Measurements from ENCODE around the gene FLVCR2. TPM values are rescaled to one million over a fixed set of nuclear protein-coding genes. Genes with fewer than 3 reads are reported as not detected.

The FLVCR2 gene
- total and polyA plus RNA-seq, 8 donors: 4.3 to 30.9 (median 7.9) TPM

DNA sequence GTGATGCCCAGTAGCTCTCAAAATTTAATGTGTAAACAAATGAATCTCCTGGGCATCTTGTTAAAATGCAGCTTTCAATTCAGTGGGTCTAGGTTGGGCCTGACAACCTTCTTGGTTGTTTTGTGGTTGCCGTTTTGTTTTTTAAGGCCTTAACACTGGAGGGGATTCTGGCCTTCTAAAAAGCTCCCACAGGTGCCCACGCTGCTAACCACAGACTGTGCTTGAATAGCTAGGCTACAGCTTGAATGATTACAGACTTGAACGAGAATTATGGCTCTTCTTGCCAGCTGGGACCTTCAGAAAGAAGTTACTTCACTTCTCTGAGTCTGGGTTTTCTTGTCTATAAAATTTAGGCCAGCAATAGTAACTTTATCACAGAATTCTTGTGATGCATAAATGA lies 1.3 kb upstream of the FLVCR2 start:
- H3K9me3 ChIP-seq: no peaks in the 10 kb centered on the region
- H3K4me3 ChIP-seq: no peak overlapping the region
- H3K36me3 ChIP-seq: no peaks in the 10 kb centered on the region
- no peak for DNase-seq
- H3K27me3 ChIP-seq: no peaks in the 10 kb centered on the region
- TF ChIP-seq, protein P1, sequence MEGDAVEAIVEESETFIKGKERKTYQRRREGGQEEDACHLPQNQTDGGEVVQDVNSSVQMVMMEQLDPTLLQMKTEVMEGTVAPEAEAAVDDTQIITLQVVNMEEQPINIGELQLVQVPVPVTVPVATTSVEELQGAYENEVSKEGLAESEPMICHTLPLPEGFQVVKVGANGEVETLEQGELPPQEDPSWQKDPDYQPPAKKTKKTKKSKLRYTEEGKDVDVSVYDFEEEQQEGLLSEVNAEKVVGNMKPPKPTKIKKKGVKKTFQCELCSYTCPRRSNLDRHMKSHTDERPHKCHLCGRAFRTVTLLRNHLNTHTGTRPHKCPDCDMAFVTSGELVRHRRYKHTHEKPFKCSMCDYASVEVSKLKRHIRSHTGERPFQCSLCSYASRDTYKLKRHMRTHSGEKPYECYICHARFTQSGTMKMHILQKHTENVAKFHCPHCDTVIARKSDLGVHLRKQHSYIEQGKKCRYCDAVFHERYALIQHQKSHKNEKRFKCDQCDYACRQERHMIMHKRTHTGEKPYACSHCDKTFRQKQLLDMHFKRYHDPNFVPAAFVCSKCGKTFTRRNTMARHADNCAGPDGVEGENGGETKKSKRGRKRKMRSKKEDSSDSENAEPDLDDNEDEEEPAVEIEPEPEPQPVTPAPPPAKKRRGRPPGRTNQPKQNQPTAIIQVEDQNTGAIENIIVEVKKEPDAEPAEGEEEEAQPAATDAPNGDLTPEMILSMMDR (IDR thresholded peaks at IDR 0.05): no peak
- H3K27ac ChIP-seq: no peak overlapping the region
- no peak for ATAC-seq
- H3K4me1 ChIP-seq: peaks cover 4 to 27% of the 10 kb centered on the region in 2 donors
- intact Hi-C loops (cut with DNase I): loop anchor here in 1 of 2 donors (2.0 kb wide), 1 partner anchor 78 kb away; no protein-coding TSS in a partner anchor

DNA sequence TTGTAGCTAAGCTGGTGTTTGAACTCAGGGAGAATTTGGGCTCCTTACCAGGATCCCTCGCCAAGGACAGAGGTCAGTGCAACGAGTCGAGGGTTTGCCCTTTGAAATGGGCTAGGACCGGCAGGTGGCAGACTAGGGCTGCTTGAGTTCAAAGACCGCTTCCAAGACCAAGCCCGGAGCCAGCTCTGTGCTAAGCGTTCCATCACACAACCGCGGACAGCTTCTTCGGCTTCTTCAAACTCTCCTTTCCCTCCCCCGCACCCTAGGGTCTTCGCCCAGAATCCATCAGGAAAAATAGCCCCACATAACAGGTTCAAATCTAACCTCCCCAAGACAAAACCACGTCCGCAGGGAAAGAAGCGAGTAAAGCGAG lies 705 bp upstream of the FLVCR2 start:
- H3K27ac ChIP-seq: peak overlapping the region; percentile 79 to 88
- intact Hi-C loops (cut with DNase I): loop anchor here in 1 of 2 donors (2.0 kb wide), 1 partner anchor 77 kb away; no protein-coding TSS in a partner anchor
- no peaks in the 10 kb centered on the region for H3K9me3 ChIP-seq
- peak overlapping the region; percentile 49 to 72 for H3K4me3 ChIP-seq
- peaks cover 4 to 27% of the 10 kb centered on the region in 2 donors for H3K4me1 ChIP-seq
- peak; percentile 89 for ATAC-seq
- DNase-seq: peak; percentile 67 to 92 (median 86)
- no peaks in the 10 kb centered on the region for H3K36me3 ChIP-seq
- TF ChIP-seq, protein P1 (IDR thresholded peaks at IDR 0.05): peak; percentile 54 to 78
- H3K27me3 ChIP-seq: no peaks in the 10 kb centered on the region

DNA sequence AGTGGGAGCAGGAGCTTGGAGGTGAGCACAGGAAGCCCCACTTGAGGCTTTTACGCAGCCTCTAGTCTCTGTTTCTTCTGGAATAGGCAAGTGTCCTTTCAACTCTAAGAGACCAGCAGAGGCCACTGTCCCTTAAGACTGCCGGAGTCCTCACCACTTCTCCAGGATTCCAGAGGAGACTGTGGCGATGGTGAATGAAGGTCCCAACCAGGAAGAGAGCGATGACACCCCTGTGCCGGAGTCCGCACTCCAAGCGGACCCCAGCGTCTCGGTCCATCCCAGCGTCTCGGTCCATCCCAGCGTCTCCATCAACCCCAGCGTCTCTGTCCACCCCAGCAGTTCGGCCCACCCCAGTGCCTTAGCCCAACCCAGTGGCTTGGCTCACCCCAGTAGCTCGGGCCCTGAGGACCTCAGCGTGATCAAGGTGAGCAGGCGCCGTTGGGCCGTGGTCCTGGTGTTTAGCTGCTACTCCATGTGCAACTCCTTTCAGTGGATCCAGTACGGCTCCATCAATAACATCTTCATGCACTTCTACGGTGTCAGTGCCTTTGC lies 442 bp downstream of the FLVCR2 start:
- peak overlapping the region; percentile 49 to 72 for H3K4me3 ChIP-seq
- no peaks in the 10 kb centered on the region for H3K36me3 ChIP-seq
- no peaks in the 10 kb centered on the region for H3K9me3 ChIP-seq
- no peaks in the 10 kb centered on the region for H3K27me3 ChIP-seq
- intact Hi-C loops (cut with DNase I): no loop called here
- ATAC-seq (peak; percentile 81), DNase-seq (peak in 3 of 4 donors; percentile 46 to 80 (median 63))
- H3K27ac ChIP-seq: peak overlapping the region; percentile 83 to 88
- TF ChIP-seq, protein P1 (IDR thresholded peaks at IDR 0.05): no peak
- peaks cover 4 to 29% of the 10 kb centered on the region in 2 donors for H3K4me1 ChIP-seq

DNA sequence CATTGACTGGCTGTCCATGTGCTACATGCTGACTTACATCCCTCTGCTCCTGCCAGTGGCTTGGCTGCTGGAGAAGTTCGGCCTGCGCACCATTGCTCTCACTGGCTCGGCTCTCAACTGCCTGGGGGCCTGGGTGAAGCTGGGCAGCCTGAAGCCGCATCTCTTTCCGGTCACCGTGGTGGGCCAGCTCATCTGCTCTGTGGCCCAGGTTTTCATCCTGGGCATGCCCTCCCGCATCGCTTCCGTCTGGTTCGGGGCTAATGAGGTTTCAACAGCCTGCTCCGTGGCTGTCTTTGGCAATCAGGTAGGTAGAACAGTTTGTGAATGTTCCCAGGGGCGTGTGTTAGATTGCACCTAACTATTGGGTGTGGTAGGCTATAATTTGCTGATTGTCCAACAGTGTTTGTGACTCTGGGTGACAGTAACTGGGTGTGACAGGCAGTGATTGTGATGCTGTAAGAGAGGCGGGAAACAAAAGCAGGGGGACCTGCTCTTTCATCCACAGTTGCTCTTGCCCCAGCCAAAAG lies 981 bp downstream of the FLVCR2 start:
- Histone ChIP-seq H3K36me3 (no peaks in the 10 kb centered on the region), H3K4me1 (peaks cover 4 to 30% of the 10 kb centered on the region in 2 donors), H3K27ac (peak overlapping the region; percentile 83 to 88), H3K9me3 (no peaks in the 10 kb centered on the region), H3K27me3 (no peaks in the 10 kb centered on the region), H3K4me3 (peak overlapping the region; percentile 49 to 72)
- DNase-seq (no peak), ATAC-seq (peak; percentile 1)
- intact Hi-C loops (cut with DNase I): no loop called here
- TF ChIP-seq, protein P1 (IDR thresholded peaks at IDR 0.05): no peak

DNA sequence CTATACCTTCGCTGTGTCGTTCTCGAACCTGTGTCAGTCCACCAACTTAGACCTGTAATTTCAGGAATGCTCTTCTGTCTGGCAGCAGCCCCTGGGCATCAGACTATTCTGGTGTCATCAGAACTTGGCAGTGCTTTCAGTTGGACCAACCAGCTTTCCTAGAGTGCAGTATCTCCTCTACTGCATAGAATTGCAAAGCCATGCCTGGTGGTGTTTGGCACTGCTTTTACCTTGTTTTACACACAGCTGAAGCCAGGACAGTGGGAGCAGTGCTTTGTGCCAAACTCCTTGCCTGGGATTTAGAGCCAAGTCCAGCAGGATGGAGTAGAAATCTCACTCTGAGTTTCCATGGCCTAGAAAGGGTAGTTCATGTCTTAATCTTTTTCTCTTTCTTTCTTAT lies 1.5 kb downstream of the FLVCR2 start:
- H3K4me1 ChIP-seq: peaks cover 4 to 31% of the 10 kb centered on the region in 2 donors
- intact Hi-C loops (cut with DNase I): no loop called here

More for the DNA sequence above, 1.5 kb downstream of the FLVCR2 start:
- peak overlapping the region; percentile 49 to 72 for H3K4me3 ChIP-seq
- DNase-seq (no peak), ATAC-seq (no peak)
- H3K27ac ChIP-seq: peak overlapping the region in 1 of 2 donors; percentile 88
- no peaks in the 10 kb centered on the region for H3K27me3 ChIP-seq
- TF ChIP-seq, protein P1 (IDR thresholded peaks at IDR 0.05): no peak
- no peaks in the 10 kb centered on the region for H3K36me3 ChIP-seq
- H3K9me3 ChIP-seq: no peaks in the 10 kb centered on the region

Data from left lung (tissue), 10 donors.